Hepatocyte (in vitro differentiated cells): ENCODE measurements around the gene C12orf42. TPM values are rescaled to one million over a fixed set of nuclear protein-coding genes. Genes with fewer than 3 reads are reported as not detected.

Experiments
- DNase-seq: peaks from one replicate; pipeline ENCODE4 v3.0.0-alpha.2; 2016; ENCODE audit warnings: low spot score
- H2AFZ ChIP-seq: fragments of 200-600 bp; sonication (generic); 2 replicates; pipeline ENCODE4 v1.6.0; 2016; ENCODE audit warnings: antibody characterized with exemption, mild to moderate bottlenecking
- H3K27ac ChIP-seq: fragments of 200-600 bp; sonication (generic); 2 replicates; pipeline ENCODE4 v1.5.1; 2016; ENCODE audit warnings: mild to moderate bottlenecking
- H3K27me3 ChIP-seq: fragments of 200-600 bp; sonication (generic); 2 replicates; pipeline ENCODE4 v1.6.1; 2016
- H3K36me3 ChIP-seq: fragments of 200-600 bp; sonication (generic); replicated peaks from 2 replicates; pipeline ENCODE4 v1.5.1; 2016; ENCODE audit warnings: low read depth; ENCODE audit not compliant: insufficient read depth
- H3K4me1 ChIP-seq: fragments of 200-600 bp; sonication (generic); 2 replicates; pipeline ENCODE4 v1.5.1; 2016; ENCODE audit warnings: mild to moderate bottlenecking, moderate library complexity; ENCODE audit not compliant: insufficient read depth
- H3K4me2 ChIP-seq: fragments of 200-600 bp; sonication (generic); 2 replicates; pipeline ENCODE4 v1.6.0; 2016
- H3K4me3 ChIP-seq: fragments of 200-600 bp; sonication (generic); 2 replicates; pipeline ENCODE4 v1.5.1; 2016; ENCODE audit warnings: mild to moderate bottlenecking
- H3K79me2 ChIP-seq: fragments of 200-600 bp; sonication (generic); 2 replicates; pipeline ENCODE4 v1.6.0; 2017; ENCODE audit warnings: mild to moderate bottlenecking
- H3K9me2 ChIP-seq: fragments of 200-600 bp; sonication (generic); replicated peaks from 2 replicates; pipeline ENCODE4 v1.6.0; 2017; ENCODE audit warnings: mild to moderate bottlenecking; ENCODE audit not compliant: insufficient read depth
- H3K9me3 ChIP-seq: fragments of 200-600 bp; sonication (generic); 2 replicates; pipeline ENCODE4 v1.5.1; 2016; ENCODE audit warnings: low read depth, mild to moderate bottlenecking
- H4K20me1 ChIP-seq: fragments of 200-600 bp; sonication (generic); 2 replicates; pipeline ENCODE4 v1.6.0; 2016; ENCODE audit warnings: mild to moderate bottlenecking; ENCODE audit not compliant: insufficient read depth, poor library complexity, severe bottlenecking
- CTCF ChIP-seq: fragments of 200-600 bp; sonication (generic); IDR thresholded peaks from 2 replicates; pipeline ENCODE4 v1.5.1; 2016; ENCODE audit warnings: antibody characterized with exemption, mild to moderate bottlenecking; ENCODE audit not compliant: poor library complexity
- EZH2 ChIP-seq: fragments of 200-600 bp; sonication (generic); IDR thresholded peaks from 2 replicates; pipeline ENCODE4 v1.6.1; 2016; ENCODE audit warnings: antibody characterized with exemption, mild to moderate bottlenecking, borderline replicate concordance
- EZH2phosphoT487 ChIP-seq: fragments of 200-600 bp; sonication (generic); IDR thresholded peaks from one replicate; pipeline ENCODE4 v1.6.1; 2018; ENCODE audit warnings: antibody characterized with exemption, mild to moderate bottlenecking, low read depth, moderate library complexity; ENCODE audit not compliant: unreplicated experiment, severe bottlenecking
- WGBS: methylation state at CpG from one replicate; pipeline ENCODE4 v1.1.6; 2016; ENCODE audit warnings: low lambda C conversion rate; ENCODE audit errors: missing lambda C conversion rate; 5-methylcytosine and 5-hydroxymethylcytosine counted together
- polyA plus RNA-seq: library from polyadenylated mRNA; unstranded; fragments of >200 nt; fragmentation: Nextera tagmentation; extraction: Ambion mirVana; gene quantifications from 2 replicates; pipeline ENCODE4 v1.2.1, GENCODE V29; 2016
- total RNA-seq: library from RNA; depleted of rRNA; stranded (reverse); fragments of >200 nt; gene quantifications from 2 replicates; pipeline ENCODE4 v1.2.3, GENCODE V29; 2014

Gene C12orf42
- total and polyA plus RNA-seq, 2 experiments from 2014 or later = not detected

GRCh38 chr12:103387385-103387784 is 108.4 kb downstream of the C12orf42 start:
- H4K20me1 ChIP-seq = no peaks in the 10 kb centered on the region
- WGBS = 96% methylated on average over 7 of the region's 7 CpGs
- TF ChIP-seq CTCF (no peak), EZH2phosphoT487 (no peak), EZH2 (no peak)
- H3K9me3 ChIP-seq = no peaks in the 10 kb centered on the region
- no peaks in the 10 kb centered on the region for H3K4me1 ChIP-seq
- no peaks in the 10 kb centered on the region for H3K79me2 ChIP-seq
- H3K4me2 ChIP-seq = no peak overlapping the region
- H3K36me3 ChIP-seq = no peaks in the 10 kb centered on the region
- no peak for DNase-seq
- no peak overlapping the region for H3K27ac ChIP-seq
- H3K27me3 ChIP-seq = no peaks in the 10 kb centered on the region
- no peak overlapping the region for H2AFZ ChIP-seq
- H3K9me2 ChIP-seq = no peaks in the 10 kb centered on the region
- H3K4me3 ChIP-seq = no peak overlapping the region

- Histone ChIP-seq H3K4me1 (no peaks in the 10 kb centered on the region), H3K4me3 (no peak overlapping the region), H3K9me2 (no peaks in the 10 kb centered on the region), H2AFZ (no peak overlapping the region), H4K20me1 (no peaks in the 10 kb centered on the region), H3K79me2 (no peaks in the 10 kb centered on the region), H3K27ac (no peak overlapping the region), H3K4me2 (no peak overlapping the region), H3K36me3 (no peaks in the 10 kb centered on the region), H3K9me3 (no peaks in the 10 kb centered on the region), H3K27me3 (no peaks in the 10 kb centered on the region)
- 71% methylated on average over 3 of the region's 3 CpGs for WGBS
- no peak for TF ChIP-seq EZH2phosphoT487
- TF ChIP-seq EZH2 = no peak
- no peak for TF ChIP-seq CTCF
- DNase-seq = no peak
These were observed 109.3 kb downstream of the C12orf42 start for GRCh38 chr12:103386451-103386850.

GRCh38 chr12:103382736-103383346 is 112.9 kb downstream of the C12orf42 start:
- no peak for TF ChIP-seq EZH2phosphoT487
- TF ChIP-seq EZH2 = no peak
- TF ChIP-seq CTCF = no peak
- no peak overlapping the region for H2AFZ ChIP-seq
- H3K36me3 ChIP-seq = no peaks in the 10 kb centered on the region
- H4K20me1 ChIP-seq = no peaks in the 10 kb centered on the region
- no peaks in the 10 kb centered on the region for H3K9me3 ChIP-seq
- H3K27ac ChIP-seq = no peak overlapping the region
- H3K4me2 ChIP-seq = no peak overlapping the region
- no peak overlapping the region for H3K4me3 ChIP-seq
- H3K27me3 ChIP-seq = no peaks in the 10 kb centered on the region
- no peak for DNase-seq
- no peaks in the 10 kb centered on the region for H3K79me2 ChIP-seq
- no peaks in the 10 kb centered on the region for H3K4me1 ChIP-seq
- no peaks in the 10 kb centered on the region for H3K9me2 ChIP-seq
- WGBS = 78% methylated on average over 1 of the region's 1 CpG

- TF ChIP-seq CTCF = no peak
- TF ChIP-seq EZH2 = no peak
- 93% methylated on average over 2 of the region's 2 CpGs for WGBS
- Histone ChIP-seq H3K4me3 (no peak overlapping the region), H4K20me1 (no peaks in the 10 kb centered on the region), H3K4me2 (no peak overlapping the region), H3K9me3 (no peaks in the 10 kb centered on the region), H3K79me2 (no peaks in the 10 kb centered on the region), H2AFZ (no peak overlapping the region), H3K27ac (no peak overlapping the region), H3K27me3 (no peaks in the 10 kb centered on the region), H3K4me1 (no peaks in the 10 kb centered on the region), H3K9me2 (no peaks in the 10 kb centered on the region), H3K36me3 (no peaks in the 10 kb centered on the region)
- DNase-seq = no peak
These were observed 113.6 kb downstream of the C12orf42 start for GRCh38 chr12:103382119-103382518.
